K562 (cell line): ENCODE results near the gene ZNF506. TPM values are rescaled to one million over a fixed set of nuclear protein-coding genes. Genes with fewer than 3 reads are reported as not detected.
A peak's percentile ranks its signal among the peaks of the same experiment; 100 is the strongest.

ENCODE experiments used
- CAMTA2 ChIP-seq: fragments of 250-450 bp; sonication (Bioruptor Pico); conservative IDR thresholded peaks from 2 replicates; pipeline ENCODE4 v1.5.1; 2022
- ETV1 ChIP-seq: fragments of 450-650 bp; conservative IDR thresholded peaks from 2 replicates; pipeline ENCODE4 v1.6.1; 2016; ENCODE audit warnings: missing genetic modification characterization, control low read depth, low read depth, missing compliant biosample characterization
- GMEB1 ChIP-seq: fragments of 250-450 bp; sonication (Bioruptor Pico); IDR thresholded peaks from 2 replicates; pipeline ENCODE4 v1.4.0; 2020; ENCODE audit warnings: mild to moderate bottlenecking
- HDAC1 ChIP-seq, 2 experiments: fragments of 450-650 bp; IDR thresholded peaks; 2 replicates each; pipeline ENCODE4 v1.6.1; 2016 to 2017; ENCODE audit warnings: inconsistent platforms in 1 of 2, mild to moderate bottlenecking in 1 of 2, moderate library complexity in 1 of 2
- IRF2 ChIP-seq: sonication (generic); formaldehyde crosslinking; IDR thresholded peaks from 2 replicates; pipeline ENCODE4 v1.8.1; 2022; ENCODE audit warnings: mild to moderate bottlenecking, missing genetic modification reagents
- KLF10 ChIP-seq: fragments of 250-450 bp; sonication (Bioruptor Pico); IDR thresholded peaks from 2 replicates; pipeline ENCODE4 v1.6.1; 2021; ENCODE audit warnings: matching md5 sums
- MEIS2 ChIP-seq: fragments of 450-650 bp; IDR thresholded peaks from 2 replicates; pipeline ENCODE4 v1.6.1; 2014; ENCODE audit warnings: mild to moderate bottlenecking; ENCODE audit not compliant: partially characterized antibody
- PML ChIP-seq: IDR thresholded peaks from 2 replicates; pipeline ENCODE4 v1.6.1; 2012; ENCODE audit warnings: low read length, inconsistent platforms
- SAFB ChIP-seq: fragments of 200-400 bp; formaldehyde crosslinking; IDR thresholded peaks from 2 replicates; pipeline ENCODE4 v1.6.1; 2017; ENCODE audit warnings: low read depth, low read length, borderline replicate concordance
- SMARCC2 ChIP-seq: fragments of 450-650 bp; IDR thresholded peaks from 2 replicates; pipeline ENCODE4 v1.6.1; 2017; ENCODE audit warnings: antibody characterized with exemption, moderate library complexity, mild to moderate bottlenecking, low read depth
- STAT5A ChIP-seq: IDR thresholded peaks from 2 replicates; pipeline ENCODE4 v1.6.1; 2012; ENCODE audit warnings: low read length, inconsistent platforms, borderline replicate concordance
- TAF1 ChIP-seq: IDR thresholded peaks from 2 replicates; pipeline ENCODE4 v1.6.1; 2011; ENCODE audit warnings: mild to moderate bottlenecking, low read length, moderate library complexity; ENCODE audit not compliant: insufficient read depth, control insufficient read depth, severe bottlenecking; ENCODE audit errors: extremely low read depth
- TCF7 ChIP-seq: sonication (generic); IDR thresholded peaks from 2 replicates; pipeline ENCODE4 v1.6.1; 2016; ENCODE audit warnings: antibody characterized with exemption, borderline replicate concordance
- THRA ChIP-seq: fragments of 450-650 bp; IDR thresholded peaks from 2 replicates; pipeline ENCODE4 v1.6.1; 2017; ENCODE audit warnings: mild to moderate bottlenecking, moderate library complexity
- TOE1 ChIP-seq, 2 experiments: fragments of 450-650 bp in 1 of 2; sonication (generic) in 1 of 2; formaldehyde crosslinking in 1 of 2; IDR thresholded peaks; 2 replicates each; pipeline versions ENCODE4 v1.7.1 to v1.8.0; 2016 to 2022; ENCODE audit warnings: borderline replicate concordance in 2 of 2, mild to moderate bottlenecking in 2 of 2, antibody characterized with exemption in 1 of 2, inconsistent platforms in 1 of 2, low read depth in 1 of 2, missing genetic modification reagents in 1 of 2, moderate library complexity in 1 of 2
- ZBTB17 ChIP-seq: fragments of 450-650 bp; formaldehyde crosslinking; IDR thresholded peaks from 2 replicates; pipeline ENCODE4 v1.4.0; 2020; ENCODE audit warnings: mild to moderate bottlenecking
- ZKSCAN8 ChIP-seq: fragments of 200-800 bp; sonication (Bioruptor generic); IDR thresholded peaks from 2 replicates; pipeline ENCODE4 v1.6.1; 2016; ENCODE audit warnings: missing genetic modification characterization, missing compliant biosample characterization
- polyA plus RNA-seq, 8 experiments: library from polyadenylated mRNA; depleted of rRNA in 4 of 8; stranded (reverse) in 5 of 8; unstranded in 3 of 8; fragments of >200 nt; fragmentation: Nextera tagmentation in 2 of 8; fragmentation: Illumina TruSeq in 1 of 8; extraction: Ambion mirVana in 2 of 8; extraction: Trizol in 1 of 8; gene quantifications; 2 replicates each; pipeline versions ENCODE4 v1.2.1 to v1.2.3, GENCODE V29; 2011 to 2014; ENCODE audit warnings: inconsistent platforms in 1 of 8, missing spikeins in 1 of 8
- total RNA-seq, 7 experiments: library from RNA; depleted of rRNA in 6 of 7; stranded (reverse); fragments of >200 nt in 6 of 7; fragmentation: Illumina TruSeq in 2 of 7; extraction: Trizol in 2 of 7; gene quantifications; 2 replicates each; pipeline versions ENCODE4 v1.2.1 to v1.2.3, GENCODE V29; 2011 to 2021; ENCODE audit warnings: low replicate concordance in 1 of 7
- TF ChIP-seq, protein P1 (sequence below): sonication (generic); formaldehyde crosslinking; IDR thresholded peaks from 2 replicates; pipeline ENCODE4 v1.8.0; 2022; ENCODE audit warnings: mild to moderate bottlenecking, missing genetic modification reagents
- TF ChIP-seq, protein P2 (sequence below), 2 experiments: fragments of 450-650 bp in 1 of 2; sonication (generic) in 1 of 2; formaldehyde crosslinking; conservative IDR thresholded peaks; 2 replicates each; pipeline versions ENCODE4 v1.4.0 to v1.8.1; 2020 to 2022; ENCODE audit warnings: mild to moderate bottlenecking in 1 of 2, missing genetic modification reagents in 1 of 2

Gene ZNF506
- total and polyA plus RNA-seq, 9 of the 15 experiments (the other 6 are each of a cell fraction or from before 2014, with no cell fraction given): 0.03 to 0.44 (median 0.14) TPM; not detected in 2

DNA sequence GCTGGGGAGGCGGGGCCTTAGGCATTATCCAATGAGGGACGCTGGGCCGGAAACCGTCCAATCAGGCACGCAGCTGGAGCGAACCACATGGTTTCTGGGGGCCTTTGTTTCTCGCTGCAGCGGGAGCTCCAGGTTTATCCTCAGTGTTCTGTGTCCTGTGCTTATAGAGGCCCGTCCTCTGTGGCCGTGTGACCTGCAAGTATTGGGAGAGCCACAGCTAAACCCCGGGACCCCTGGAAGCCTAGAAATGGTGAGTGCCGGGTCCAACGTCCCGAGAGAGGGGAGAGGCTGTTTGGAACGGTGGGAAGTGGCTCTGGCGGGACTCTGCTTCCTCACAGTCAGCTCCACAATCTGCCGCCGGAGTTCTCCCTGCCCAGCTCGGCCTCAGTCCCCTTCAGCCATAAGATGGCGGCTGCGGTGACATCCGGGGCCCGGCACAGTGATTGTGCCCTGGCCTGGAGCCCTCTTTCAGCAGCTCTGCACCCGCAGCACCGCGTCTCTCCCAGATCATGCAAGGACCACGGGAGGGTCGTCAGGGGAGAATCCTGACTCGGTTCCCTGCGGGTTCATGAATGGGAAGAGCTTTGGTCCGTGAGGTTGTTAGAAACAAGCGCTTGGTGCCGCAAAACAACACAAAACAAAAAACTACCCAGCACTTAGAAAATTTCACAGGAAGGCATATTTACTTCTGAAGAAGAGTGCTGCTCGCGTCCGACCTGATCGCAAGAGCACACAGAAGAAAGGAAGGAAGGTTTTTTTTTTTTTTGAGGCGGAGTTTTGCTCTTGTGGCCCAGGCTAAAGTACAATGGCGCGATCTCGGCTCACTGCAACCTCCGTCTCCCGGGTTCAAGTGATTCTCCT, 44.4 kb upstream of the ZNF506 start, which contains the start of gene ZNF253 (continued):
- TF ChIP-seq, protein P1, sequence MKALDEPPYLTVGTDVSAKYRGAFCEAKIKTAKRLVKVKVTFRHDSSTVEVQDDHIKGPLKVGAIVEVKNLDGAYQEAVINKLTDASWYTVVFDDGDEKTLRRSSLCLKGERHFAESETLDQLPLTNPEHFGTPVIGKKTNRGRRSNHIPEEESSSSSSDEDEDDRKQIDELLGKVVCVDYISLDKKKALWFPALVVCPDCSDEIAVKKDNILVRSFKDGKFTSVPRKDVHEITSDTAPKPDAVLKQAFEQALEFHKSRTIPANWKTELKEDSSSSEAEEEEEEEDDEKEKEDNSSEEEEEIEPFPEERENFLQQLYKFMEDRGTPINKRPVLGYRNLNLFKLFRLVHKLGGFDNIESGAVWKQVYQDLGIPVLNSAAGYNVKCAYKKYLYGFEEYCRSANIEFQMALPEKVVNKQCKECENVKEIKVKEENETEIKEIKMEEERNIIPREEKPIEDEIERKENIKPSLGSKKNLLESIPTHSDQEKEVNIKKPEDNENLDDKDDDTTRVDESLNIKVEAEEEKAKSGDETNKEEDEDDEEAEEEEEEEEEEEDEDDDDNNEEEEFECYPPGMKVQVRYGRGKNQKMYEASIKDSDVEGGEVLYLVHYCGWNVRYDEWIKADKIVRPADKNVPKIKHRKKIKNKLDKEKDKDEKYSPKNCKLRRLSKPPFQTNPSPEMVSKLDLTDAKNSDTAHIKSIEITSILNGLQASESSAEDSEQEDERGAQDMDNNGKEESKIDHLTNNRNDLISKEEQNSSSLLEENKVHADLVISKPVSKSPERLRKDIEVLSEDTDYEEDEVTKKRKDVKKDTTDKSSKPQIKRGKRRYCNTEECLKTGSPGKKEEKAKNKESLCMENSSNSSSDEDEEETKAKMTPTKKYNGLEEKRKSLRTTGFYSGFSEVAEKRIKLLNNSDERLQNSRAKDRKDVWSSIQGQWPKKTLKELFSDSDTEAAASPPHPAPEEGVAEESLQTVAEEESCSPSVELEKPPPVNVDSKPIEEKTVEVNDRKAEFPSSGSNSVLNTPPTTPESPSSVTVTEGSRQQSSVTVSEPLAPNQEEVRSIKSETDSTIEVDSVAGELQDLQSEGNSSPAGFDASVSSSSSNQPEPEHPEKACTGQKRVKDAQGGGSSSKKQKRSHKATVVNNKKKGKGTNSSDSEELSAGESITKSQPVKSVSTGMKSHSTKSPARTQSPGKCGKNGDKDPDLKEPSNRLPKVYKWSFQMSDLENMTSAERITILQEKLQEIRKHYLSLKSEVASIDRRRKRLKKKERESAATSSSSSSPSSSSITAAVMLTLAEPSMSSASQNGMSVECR: no peak
- TF ChIP-seq KLF10 (CRISPR knock-in tag) (no peak), ETV1 (tag) (peak; percentile 57; the same call in 1 of the 2 replicates), GMEB1 (CRISPR knock-in tag) (no peak), SMARCC2 (no peak), MEIS2 (peak; percentile 98), THRA (no peak), TCF7 (no peak), IRF2 (CRISPR knock-in tag) (no peak), SAFB (no peak), ZKSCAN8 (no peak), PML (peak; percentile 82), ZBTB17 (CRISPR knock-in tag) (no peak), HDAC1 (IDR thresholded peaks at IDR 0.05) (peak in 1 of 2 experiments; percentile 52; a peak in 1 of 4 replicates), STAT5A (no peak), TAF1 (peak; percentile 85), CAMTA2 (no peak), TOE1 (IDR thresholded peaks at IDR 0.05; ENCODE audit: borderline replicate concordance) (peak; percentile 71), TOE1 (CRISPR knock-in tag; IDR thresholded peaks at IDR 0.05; ENCODE audit: borderline replicate concordance, low read depth) (no peak)
- TF ChIP-seq, protein P2, sequence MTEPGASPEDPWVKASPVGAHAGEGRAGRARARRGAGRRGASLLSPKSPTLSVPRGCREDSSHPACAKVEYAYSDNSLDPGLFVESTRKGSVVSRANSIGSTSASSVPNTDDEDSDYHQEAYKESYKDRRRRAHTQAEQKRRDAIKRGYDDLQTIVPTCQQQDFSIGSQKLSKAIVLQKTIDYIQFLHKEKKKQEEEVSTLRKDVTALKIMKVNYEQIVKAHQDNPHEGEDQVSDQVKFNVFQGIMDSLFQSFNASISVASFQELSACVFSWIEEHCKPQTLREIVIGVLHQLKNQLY (CRISPR knock-in tag; conservative IDR thresholded peaks at IDR 0.05): no peak
